ENCODE measurements around the gene CUZD1. TPM values are rescaled to one million over a fixed set of nuclear protein-coding genes. Genes with fewer than 3 reads are reported as not detected.

CUZD1 gene
- total and polyA plus RNA-seq, 4 donors: 0.29 to 1.5 (median 0.97) TPM

DNA sequence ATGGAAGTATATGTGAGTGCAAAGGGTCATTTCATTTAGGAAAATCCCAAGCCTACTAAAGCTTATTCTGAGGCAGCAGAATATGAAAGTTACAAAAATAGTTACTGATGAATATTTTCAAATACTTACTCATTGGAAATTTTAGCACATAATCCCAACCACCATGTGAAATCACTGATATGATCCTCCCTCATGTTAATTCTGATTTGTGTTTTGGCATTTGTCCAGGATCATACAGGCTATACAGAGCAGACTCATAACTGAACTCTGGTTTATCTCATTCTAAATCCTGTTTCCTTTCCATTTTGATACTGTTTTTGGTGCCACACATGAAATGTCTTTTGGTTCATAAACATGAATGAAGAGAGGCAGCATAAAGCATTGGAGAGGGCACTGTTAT is 37.1 kb upstream of the CUZD1 start:
- DNase-seq: no peak
- Histone ChIP-seq H3K9me3 (ENCODE audit: control insufficient read depth in 4 of 4, insufficient read depth in 3 of 4, low read length in 3 of 4) (no peaks in the 10 kb centered on the region), H3K27me3 (ENCODE audit: control insufficient read depth in 3 of 3, insufficient read depth in 3 of 3, low read length in 2 of 3) (peaks cover 0 to 4% (median 0%) of the 10 kb centered on the region in 3 donors), H3K4me3 (no peak overlapping the region), H3K9ac (ENCODE audit: insufficient read depth in 1 of 2, low read length in 2 of 2) (no peak overlapping the region), H3K36me3 (ENCODE audit: control insufficient read depth in 4 of 4, insufficient read depth in 4 of 4, low read length in 4 of 4) (no peaks in the 10 kb centered on the region), H3K27ac (ENCODE audit: low read depth in 1 of 2, low read length in 1 of 2) (no peak overlapping the region), H3K4me1 (ENCODE audit: control insufficient read depth in 5 of 5, insufficient read depth in 5 of 5, low read length in 5 of 5) (peaks cover 0 to 10% (median 5%) of the 10 kb centered on the region in 5 donors)
- no peak for ATAC-seq (ENCODE audit: insufficient read depth, low FRiP score)
- TF ChIP-seq, protein P1, sequence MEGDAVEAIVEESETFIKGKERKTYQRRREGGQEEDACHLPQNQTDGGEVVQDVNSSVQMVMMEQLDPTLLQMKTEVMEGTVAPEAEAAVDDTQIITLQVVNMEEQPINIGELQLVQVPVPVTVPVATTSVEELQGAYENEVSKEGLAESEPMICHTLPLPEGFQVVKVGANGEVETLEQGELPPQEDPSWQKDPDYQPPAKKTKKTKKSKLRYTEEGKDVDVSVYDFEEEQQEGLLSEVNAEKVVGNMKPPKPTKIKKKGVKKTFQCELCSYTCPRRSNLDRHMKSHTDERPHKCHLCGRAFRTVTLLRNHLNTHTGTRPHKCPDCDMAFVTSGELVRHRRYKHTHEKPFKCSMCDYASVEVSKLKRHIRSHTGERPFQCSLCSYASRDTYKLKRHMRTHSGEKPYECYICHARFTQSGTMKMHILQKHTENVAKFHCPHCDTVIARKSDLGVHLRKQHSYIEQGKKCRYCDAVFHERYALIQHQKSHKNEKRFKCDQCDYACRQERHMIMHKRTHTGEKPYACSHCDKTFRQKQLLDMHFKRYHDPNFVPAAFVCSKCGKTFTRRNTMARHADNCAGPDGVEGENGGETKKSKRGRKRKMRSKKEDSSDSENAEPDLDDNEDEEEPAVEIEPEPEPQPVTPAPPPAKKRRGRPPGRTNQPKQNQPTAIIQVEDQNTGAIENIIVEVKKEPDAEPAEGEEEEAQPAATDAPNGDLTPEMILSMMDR (IDR thresholded peaks at IDR 0.05; ENCODE audit: control extremely low read depth, extremely low read depth): no peak

DNA sequence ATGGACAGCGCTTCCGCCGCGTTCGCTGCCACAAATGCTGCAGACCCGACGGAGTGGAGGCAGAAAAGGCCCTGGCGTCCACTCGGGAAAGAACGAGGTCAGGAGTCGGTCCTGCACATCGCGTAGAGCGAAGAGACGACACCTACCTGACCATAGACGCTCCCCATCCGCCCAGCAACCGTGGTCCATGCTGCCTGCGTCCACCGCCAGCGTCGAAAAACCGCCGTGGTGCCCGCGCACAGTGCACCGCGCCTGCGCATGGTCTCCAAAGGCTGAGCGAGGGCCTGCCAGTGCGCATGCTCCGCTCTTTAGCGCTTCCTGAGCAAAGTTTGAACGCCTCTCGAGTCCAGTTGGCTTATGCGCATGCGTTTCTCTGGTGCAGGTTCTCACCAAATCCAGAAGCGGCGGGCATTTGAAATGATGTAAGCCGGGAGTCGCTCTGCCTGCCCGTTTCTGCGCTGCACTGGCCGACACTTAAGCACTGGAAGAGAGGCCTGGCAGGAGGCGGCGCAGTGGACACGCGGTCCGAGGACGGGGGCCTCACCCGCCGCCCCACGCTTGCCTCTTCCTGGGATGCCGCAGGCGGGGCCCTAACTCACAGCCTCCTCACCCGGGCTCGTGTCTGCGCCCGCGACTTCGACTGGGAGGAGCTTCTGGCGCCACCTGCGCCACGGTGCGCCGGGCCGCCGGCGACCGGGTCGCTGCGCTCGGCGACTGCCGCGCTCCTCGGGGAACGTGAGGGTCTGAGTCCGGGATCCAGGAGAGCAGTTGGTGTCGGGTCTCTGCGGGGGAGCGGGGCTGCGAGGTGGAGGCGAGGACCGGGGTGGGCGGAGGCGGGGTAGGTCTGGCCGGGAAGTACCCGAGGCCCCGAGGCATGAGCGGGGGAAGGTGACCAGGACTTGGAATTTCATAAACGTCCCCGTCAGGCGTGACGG is 33.9 kb upstream of the CUZD1 start, which contains the start of gene FAM24B:
Gene FAM24B, minus strand, starts transcription at position 243 of the 935 bp plus-strand sequence. CDS start 29,066 bp downstream, outside the sequence.
- Histone ChIP-seq H3K27ac (ENCODE audit: low read depth in 1 of 2, low read length in 1 of 2) (peak within 1 kb of the TSS in 1 of 2 donors; percentile 36), H3K27me3 (ENCODE audit: control insufficient read depth in 3 of 3, insufficient read depth in 3 of 3, low read length in 2 of 3) (peaks cover 0 to 4% (median 0%) of the 10 kb centered on the region in 3 donors), H3K36me3 (ENCODE audit: control insufficient read depth in 4 of 4, insufficient read depth in 4 of 4, low read length in 4 of 4) (no peaks in the 10 kb centered on the region), H3K9ac (ENCODE audit: insufficient read depth in 1 of 2, low read length in 2 of 2) (peak within 1 kb of the TSS in 1 of 2 donors; percentile 70), H3K9me3 (ENCODE audit: control insufficient read depth in 4 of 4, insufficient read depth in 3 of 4, low read length in 3 of 4) (no peaks in the 10 kb centered on the region), H3K4me3 (peak within 1 kb of the TSS; percentile 57), H3K4me1 (ENCODE audit: control insufficient read depth in 5 of 5, insufficient read depth in 5 of 5, low read length in 5 of 5) (peaks cover 0 to 10% (median 5%) of the 10 kb centered on the region in 5 donors)
- TF ChIP-seq, protein P1 (IDR thresholded peaks at IDR 0.05; ENCODE audit: control extremely low read depth, extremely low read depth): no peak
- 7 to 9% methylated on average over 66 to 95 of the region's 95 CpGs for WGBS, 2 donors
- DNase-seq (peak; percentile 95 to 98 (median 97)), ATAC-seq (ENCODE audit: insufficient read depth, low FRiP score) (peak; percentile 91)

DNA sequence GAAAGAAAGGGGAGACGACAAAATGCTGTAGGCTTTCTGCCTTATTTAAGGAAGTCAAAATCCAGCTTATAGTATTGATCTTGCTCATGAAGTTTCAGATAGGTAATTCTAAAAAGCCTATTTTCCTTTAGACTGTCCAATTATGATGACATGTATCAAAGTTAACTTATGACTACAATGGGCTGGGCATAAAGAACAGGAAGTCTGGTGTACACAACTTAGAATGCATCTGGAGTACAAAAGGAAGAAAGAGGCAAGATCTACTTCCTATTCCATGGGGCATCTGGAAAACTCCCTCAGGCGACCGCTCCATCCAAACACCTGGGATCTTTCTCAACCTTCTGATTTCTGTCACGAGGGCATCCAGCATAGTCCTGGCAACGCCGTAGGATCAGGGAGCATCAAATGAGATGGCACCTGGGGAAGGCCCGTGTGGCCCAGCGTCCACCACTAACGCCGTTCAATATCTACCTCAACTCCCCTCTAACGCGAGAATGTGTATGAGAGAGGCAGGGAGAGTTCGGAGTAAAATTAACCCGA is 33.2 kb upstream of the CUZD1 start:
- ATAC-seq (ENCODE audit: insufficient read depth, low FRiP score) (no peak), DNase-seq (peak in 2 of 3 donors; percentile 1 to 8)
- H3K27me3 ChIP-seq (ENCODE audit: control insufficient read depth in 3 of 3, insufficient read depth in 3 of 3, low read length in 2 of 3): peaks cover 0 to 4% (median 0%) of the 10 kb centered on the region in 3 donors
- peaks cover 0 to 10% (median 5%) of the 10 kb centered on the region in 5 donors for H3K4me1 ChIP-seq (ENCODE audit: control insufficient read depth in 5 of 5, insufficient read depth in 5 of 5, low read length in 5 of 5)
- H3K9me3 ChIP-seq (ENCODE audit: control insufficient read depth in 4 of 4, insufficient read depth in 3 of 4, low read length in 3 of 4): no peaks in the 10 kb centered on the region
- H3K36me3 ChIP-seq (ENCODE audit: control insufficient read depth in 4 of 4, insufficient read depth in 4 of 4, low read length in 4 of 4): no peaks in the 10 kb centered on the region
- TF ChIP-seq, protein P1 (IDR thresholded peaks at IDR 0.05; ENCODE audit: control extremely low read depth, extremely low read depth): no peak
- peak overlapping the region; percentile 57 for H3K4me3 ChIP-seq
- peak overlapping the region in 1 of 2 donors; percentile 70 for H3K9ac ChIP-seq (ENCODE audit: insufficient read depth in 1 of 2, low read length in 2 of 2)
- H3K27ac ChIP-seq (ENCODE audit: low read depth in 1 of 2, low read length in 1 of 2): peak overlapping the region in 1 of 2 donors; percentile 36
- 50 to 61% methylated on average over 14 of the region's 14 CpGs for WGBS, 2 donors

All from lung (tissue), 12 donors.